ENCODE measurements around the gene RAB3IP. TPM values are rescaled to one million over a fixed set of nuclear protein-coding genes. Genes with fewer than 3 reads are reported as not detected.

The RAB3IP gene
- total RNA-seq, 1 experiment from 2014 or later = 82.5 TPM

- H3K36me3 ChIP-seq (ENCODE audit: control insufficient read depth, insufficient read depth, low read length) = no peaks in the 10 kb centered on the region
- TF ChIP-seq CTCF (IDR thresholded peaks at IDR 0.05; ENCODE audit: insufficient read depth in 1 of 2, low read depth in 1 of 2, low read length in 1 of 2, severe bottlenecking in 1 of 2, unreplicated experiment in 1 of 2) = no peak
- H3K4me1 ChIP-seq = no peaks in the 10 kb centered on the region
- H3K27me3 ChIP-seq (replicated peaks; ENCODE audit: control insufficient read depth, insufficient read depth, low read length) = no peaks in the 10 kb centered on the region
- no peaks in the 10 kb centered on the region for H3K9me3 ChIP-seq
- Mint-ChIP-seq H3K4me3 (ENCODE audit: unreplicated experiment) (no peak overlapping the region), H3K4me1 (ENCODE audit: low read depth, unreplicated experiment) (no peaks in the 10 kb centered on the region), H3K36me3 (ENCODE audit: insufficient read depth, unreplicated experiment) (no peaks in the 10 kb centered on the region), H3K9me3 (ENCODE audit: unreplicated experiment) (no peaks in the 10 kb centered on the region), H3K27ac (ENCODE audit: unreplicated experiment) (no peak overlapping the region), H3K27me3 (ENCODE audit: insufficient read depth, unreplicated experiment) (peaks cover 3% of the 10 kb centered on the region)
- intact Hi-C loops (cut with micrococcal nuclease; ENCODE audit: unreplicated experiment) = no loop called here
- no TSS peak for BruUV-seq (replicated peaks)
- ChIA-PET CTCF (no interaction called here), POLR2A (no interaction called here)
- H3K4me3 ChIP-seq (ENCODE audit: low read depth, low read length) = no peak overlapping the region
- DNase-seq = no peak
Observed at GRCh38 chr12:69708649-69709048, 30.0 kb upstream of the RAB3IP start.

- Histone ChIP-seq H3K27me3 (replicated peaks; ENCODE audit: control insufficient read depth, insufficient read depth, low read length) (no peaks in the 10 kb centered on the region), H3K4me3 (ENCODE audit: low read depth, low read length) (no peak overlapping the region), H3K36me3 (ENCODE audit: control insufficient read depth, insufficient read depth, low read length) (no peaks in the 10 kb centered on the region), H3K4me1 (no peaks in the 10 kb centered on the region), H3K9me3 (no peaks in the 10 kb centered on the region)
- intact Hi-C loops (cut with micrococcal nuclease; ENCODE audit: unreplicated experiment) = no loop called here
- no TSS peak for BruUV-seq (replicated peaks)
- no peaks in the 10 kb centered on the region for H3K4me1 Mint-ChIP-seq (ENCODE audit: low read depth, unreplicated experiment)
- H3K4me3 Mint-ChIP-seq (ENCODE audit: unreplicated experiment) = no peak overlapping the region
- DNase-seq = no peak
- no peaks in the 10 kb centered on the region for H3K9me3 Mint-ChIP-seq (ENCODE audit: unreplicated experiment)
- no peaks in the 10 kb centered on the region for H3K36me3 Mint-ChIP-seq (ENCODE audit: insufficient read depth, unreplicated experiment)
- H3K27me3 Mint-ChIP-seq (ENCODE audit: insufficient read depth, unreplicated experiment) = peaks cover 5% of the 10 kb centered on the region
- CTCF ChIA-PET = no interaction called here
- POLR2A ChIA-PET = no interaction called here
- no peak overlapping the region for H3K27ac Mint-ChIP-seq (ENCODE audit: unreplicated experiment)
- TF ChIP-seq CTCF (IDR thresholded peaks at IDR 0.05; ENCODE audit: insufficient read depth in 1 of 2, low read depth in 1 of 2, low read length in 1 of 2, severe bottlenecking in 1 of 2, unreplicated experiment in 1 of 2) = no peak
Observed at GRCh38 chr12:69712826-69713225, 25.8 kb upstream of the RAB3IP start.

GRCh38 chr12:69714542-69714941, 24.1 kb upstream of the RAB3IP start:
- Mint-ChIP-seq H3K27me3 (ENCODE audit: insufficient read depth, unreplicated experiment) (peaks cover 5% of the 10 kb centered on the region), H3K36me3 (ENCODE audit: insufficient read depth, unreplicated experiment) (no peaks in the 10 kb centered on the region), H3K9me3 (ENCODE audit: unreplicated experiment) (no peaks in the 10 kb centered on the region), H3K4me3 (ENCODE audit: unreplicated experiment) (no peak overlapping the region), H3K27ac (ENCODE audit: unreplicated experiment) (no peak overlapping the region), H3K4me1 (ENCODE audit: low read depth, unreplicated experiment) (no peaks in the 10 kb centered on the region)
- Histone ChIP-seq H3K27me3 (replicated peaks; ENCODE audit: control insufficient read depth, insufficient read depth, low read length) (no peaks in the 10 kb centered on the region), H3K9me3 (no peaks in the 10 kb centered on the region), H3K36me3 (ENCODE audit: control insufficient read depth, insufficient read depth, low read length) (no peaks in the 10 kb centered on the region), H3K4me1 (no peaks in the 10 kb centered on the region), H3K4me3 (ENCODE audit: low read depth, low read length) (no peak overlapping the region)
- no TSS peak for BruUV-seq (replicated peaks)
- DNase-seq = no peak
- no peak for TF ChIP-seq CTCF (IDR thresholded peaks at IDR 0.05; ENCODE audit: insufficient read depth in 1 of 2, low read depth in 1 of 2, low read length in 1 of 2, severe bottlenecking in 1 of 2, unreplicated experiment in 1 of 2)
- POLR2A ChIA-PET = no interaction called here
- intact Hi-C loops (cut with micrococcal nuclease; ENCODE audit: unreplicated experiment) = no loop called here
- CTCF ChIA-PET = no interaction called here

Measured in Caco-2 (cell line).